NT2/D1 (cell line): Measurements from ENCODE around the gene FTCD.

ENCODE experiments used
- SUZ12 ChIP-seq: IDR thresholded peaks from 2 replicates; pipeline ENCODE4 v1.6.1; 2011; ENCODE audit not compliant: insufficient read length, insufficient read depth; ENCODE audit errors: extremely low read depth
- YY1 ChIP-seq: IDR thresholded peaks from 2 replicates; pipeline ENCODE4 v1.6.1; 2011; ENCODE audit not compliant: insufficient read length, insufficient read depth
- ZNF274 ChIP-seq: IDR thresholded peaks from 2 replicates; pipeline ENCODE4 v1.6.1; 2011; ENCODE audit warnings: mild to moderate bottlenecking, low read depth, low read length

DNA sequence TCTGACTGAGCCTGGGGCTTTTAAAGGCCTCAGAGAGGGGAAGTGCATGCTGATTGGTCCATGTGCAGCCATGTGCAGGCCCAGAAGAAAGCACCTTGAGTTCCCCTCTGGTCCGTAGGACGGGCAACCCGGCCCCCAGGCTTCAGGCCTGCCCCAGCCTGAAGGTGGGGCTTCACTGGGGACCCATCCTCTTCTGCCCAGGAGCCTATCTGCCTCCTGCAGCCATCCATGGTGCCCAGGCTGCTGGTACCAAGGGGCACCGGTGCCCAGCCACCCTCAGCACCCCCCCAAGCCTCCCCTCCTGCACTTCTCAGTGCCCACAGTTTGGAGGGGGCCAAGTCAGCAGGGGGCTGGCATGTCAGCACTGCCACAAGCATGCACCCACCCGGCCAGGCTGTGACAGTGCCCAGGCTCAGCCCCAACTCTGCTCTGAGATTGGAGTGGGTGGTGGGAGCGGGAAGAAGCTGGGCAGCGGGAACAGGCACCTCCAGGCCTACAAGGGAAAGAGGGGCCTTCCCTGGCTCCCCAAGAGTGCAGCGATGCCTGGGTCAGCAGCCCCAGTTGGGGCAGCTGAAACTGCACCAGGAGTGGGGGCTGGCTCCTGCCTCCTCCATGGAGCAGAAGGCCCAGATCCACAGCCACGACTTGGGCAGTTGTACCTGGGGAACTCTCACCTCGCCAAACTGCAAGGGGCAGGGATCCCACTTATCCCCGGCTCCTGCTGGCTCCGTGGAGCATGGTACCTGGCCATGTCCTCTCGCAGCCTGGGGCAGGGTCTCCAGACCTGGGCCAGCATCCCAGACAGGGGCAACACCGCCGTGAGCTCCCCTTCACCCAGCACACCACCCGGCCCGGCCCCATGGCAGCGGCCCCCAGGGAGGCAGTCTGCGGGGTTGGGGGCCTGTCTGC is 45.8 kb downstream of the FTCD start:
- TF ChIP-seq YY1 (no peak), ZNF274 (no peak), SUZ12 (no peak)
